ENCODE data around the gene PRRG4. TPM values are rescaled to one million over a fixed set of nuclear protein-coding genes. Genes with fewer than 3 reads are reported as not detected.

The PRRG4 gene
- total RNA-seq, 3 donors from 2014 or later = 2.2 to 25.5 (median 9.5) TPM

GRCh38 chr11:32829157-32829679 lies 509 bp upstream of the PRRG4 start:
- DNase-seq (ENCODE audit: low spot score in 2 of 2) = no peak
- TF ChIP-seq POLR2A (IDR thresholded peaks at IDR 0.05) (no peak), POLR2AphosphoS5 (IDR thresholded peaks at IDR 0.05) (no peak)
- H3K4me1 ChIP-seq = no peaks in the 10 kb centered on the region
- intact Hi-C loops (cut with DNase I; ENCODE audit: low total_unique reads) = no loop called here
- peak overlapping the region; percentile 53 to 76 (median 75) for H3K4me3 ChIP-seq
- H3K9me3 ChIP-seq = no peaks in the 10 kb centered on the region
- H3K27ac ChIP-seq = peak overlapping the region; percentile 76 to 89
- no peaks in the 10 kb centered on the region for H3K36me3 ChIP-seq
- no peaks in the 10 kb centered on the region for H3K27me3 ChIP-seq

DNA sequence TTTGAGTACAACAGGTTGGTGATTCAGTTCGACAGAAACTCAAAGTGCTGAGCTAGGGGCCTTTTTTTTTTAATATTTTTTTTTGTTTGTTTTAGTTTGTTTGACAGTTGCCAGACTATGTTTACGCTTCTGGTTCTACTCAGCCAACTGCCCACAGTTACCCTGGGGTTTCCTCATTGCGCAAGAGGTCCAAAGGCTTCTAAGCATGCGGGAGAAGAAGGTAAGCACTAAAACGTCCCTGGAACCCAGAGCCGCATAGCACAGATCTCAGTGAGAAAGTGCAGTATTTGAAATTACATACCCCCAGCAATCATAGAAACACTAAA lies 649 bp downstream of the PRRG4 start:
- Histone ChIP-seq H3K27ac (peak overlapping the region; percentile 76 to 89), H3K36me3 (no peaks in the 10 kb centered on the region), H3K4me3 (peak overlapping the region; percentile 53 to 76 (median 75)), H3K27me3 (no peaks in the 10 kb centered on the region), H3K4me1 (no peaks in the 10 kb centered on the region), H3K9me3 (no peaks in the 10 kb centered on the region)
- intact Hi-C loops (cut with DNase I; ENCODE audit: low total_unique reads) = loop anchor here (5.0 kb wide), 1 partner anchor 1337 kb away; no protein-coding TSS in a partner anchor
- peak; percentile 34 to 56 for DNase-seq (ENCODE audit: low spot score in 2 of 2)
- TF ChIP-seq CTCF (IDR thresholded peaks at IDR 0.05) = no peak
- TF ChIP-seq POLR2AphosphoS5 (IDR thresholded peaks at IDR 0.05) = no peak
- TF ChIP-seq POLR2A (IDR thresholded peaks at IDR 0.05) = no peak

GRCh38 chr11:32830796-32831195 lies 1.1 kb downstream of the PRRG4 start:
- Histone ChIP-seq H3K36me3 (no peaks in the 10 kb centered on the region), H3K27ac (no peak overlapping the region), H3K4me3 (peak overlapping the region in 2 of 3 donors; percentile 75 to 76), H3K4me1 (no peaks in the 10 kb centered on the region), H3K9me3 (no peaks in the 10 kb centered on the region), H3K27me3 (no peaks in the 10 kb centered on the region)
- intact Hi-C loops (cut with DNase I; ENCODE audit: low total_unique reads) = loop anchor here (5.0 kb wide), 1 partner anchor 1337 kb away; no protein-coding TSS in a partner anchor
- DNase-seq (ENCODE audit: low spot score in 2 of 2) = no peak
- TF ChIP-seq POLR2A (IDR thresholded peaks at IDR 0.05) = no peak
- no peak for TF ChIP-seq CTCF (IDR thresholded peaks at IDR 0.05)
- TF ChIP-seq POLR2AphosphoS5 (IDR thresholded peaks at IDR 0.05) = no peak

DNA sequence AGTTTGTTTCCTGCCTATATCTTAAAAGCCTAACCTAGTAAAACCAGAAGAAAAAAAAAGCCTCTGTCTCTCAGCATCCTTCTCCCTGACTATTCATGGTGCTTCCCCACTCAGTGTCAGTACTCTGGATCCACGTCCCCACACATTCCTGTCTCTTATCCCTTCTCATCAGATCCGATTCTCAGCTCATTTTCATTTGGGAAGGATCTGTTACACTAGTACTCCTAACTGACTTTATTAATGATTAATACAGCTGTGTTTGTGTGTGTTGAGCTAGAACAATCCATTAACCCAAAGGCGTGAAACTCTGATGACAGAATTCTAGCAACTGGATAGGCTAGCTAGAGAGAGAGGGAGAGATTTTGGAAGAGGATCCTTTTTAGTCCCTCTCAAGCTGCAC lies 1.5 kb downstream of the PRRG4 start:
- H3K4me1 ChIP-seq = no peaks in the 10 kb centered on the region
- no peak for DNase-seq (ENCODE audit: low spot score in 2 of 2)
- no peaks in the 10 kb centered on the region for H3K9me3 ChIP-seq
- no peaks in the 10 kb centered on the region for H3K27me3 ChIP-seq
- no peaks in the 10 kb centered on the region for H3K36me3 ChIP-seq
- H3K27ac ChIP-seq = no peak overlapping the region
- H3K4me3 ChIP-seq = no peak overlapping the region
- intact Hi-C loops (cut with DNase I; ENCODE audit: low total_unique reads) = loop anchor here (5.0 kb wide), 1 partner anchor 1336 kb away; no protein-coding TSS in a partner anchor
- no peak for TF ChIP-seq POLR2A (IDR thresholded peaks at IDR 0.05)
- no peak for TF ChIP-seq POLR2AphosphoS5 (IDR thresholded peaks at IDR 0.05)
- TF ChIP-seq CTCF (IDR thresholded peaks at IDR 0.05) = no peak

DNA sequence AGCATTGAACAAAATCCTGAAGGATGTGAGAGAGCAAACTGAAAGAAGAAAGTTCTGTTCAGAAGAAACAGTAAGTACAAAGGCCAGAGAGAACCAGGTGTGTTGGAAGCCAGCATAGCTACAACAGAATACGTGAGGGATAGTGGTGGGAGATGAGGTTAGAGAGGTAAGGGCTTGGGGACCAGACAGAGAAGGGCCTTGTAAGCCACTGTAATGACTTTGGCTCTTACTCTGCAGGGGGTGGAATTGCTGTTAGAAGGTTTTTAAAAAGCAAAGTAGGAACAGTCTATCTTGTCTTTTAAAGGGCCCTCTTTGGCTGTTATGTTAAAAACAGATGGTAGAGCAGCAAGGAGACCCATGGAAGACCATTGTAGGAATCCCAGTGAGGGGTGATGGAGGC lies 4.2 kb downstream of the PRRG4 start:
- Histone ChIP-seq H3K36me3 (no peaks in the 10 kb centered on the region), H3K4me1 (no peaks in the 10 kb centered on the region), H3K9me3 (no peaks in the 10 kb centered on the region), H3K27ac (no peak overlapping the region), H3K4me3 (no peak overlapping the region), H3K27me3 (no peaks in the 10 kb centered on the region)
- no peak for DNase-seq (ENCODE audit: low spot score in 2 of 2)
- intact Hi-C loops (cut with DNase I; ENCODE audit: low total_unique reads) = loop anchor here (5.0 kb wide), 1 partner anchor 1333 kb away; no protein-coding TSS in a partner anchor
- TF ChIP-seq CTCF (IDR thresholded peaks at IDR 0.05) (no peak), POLR2AphosphoS5 (IDR thresholded peaks at IDR 0.05) (no peak), POLR2A (IDR thresholded peaks at IDR 0.05) (no peak)
